ENCODE data around the gene FNDC11. TPM values are rescaled to one million over a fixed set of nuclear protein-coding genes. Genes with fewer than 3 reads are reported as not detected.
"Not testable (repeated sequence)": the region's sequence is repeated elsewhere in the genome, so short reads cannot be mapped to it uniquely, and the experiment has no call there.

FNDC11 gene
- total RNA-seq, 1 donor = 0.45 TPM

DNA sequence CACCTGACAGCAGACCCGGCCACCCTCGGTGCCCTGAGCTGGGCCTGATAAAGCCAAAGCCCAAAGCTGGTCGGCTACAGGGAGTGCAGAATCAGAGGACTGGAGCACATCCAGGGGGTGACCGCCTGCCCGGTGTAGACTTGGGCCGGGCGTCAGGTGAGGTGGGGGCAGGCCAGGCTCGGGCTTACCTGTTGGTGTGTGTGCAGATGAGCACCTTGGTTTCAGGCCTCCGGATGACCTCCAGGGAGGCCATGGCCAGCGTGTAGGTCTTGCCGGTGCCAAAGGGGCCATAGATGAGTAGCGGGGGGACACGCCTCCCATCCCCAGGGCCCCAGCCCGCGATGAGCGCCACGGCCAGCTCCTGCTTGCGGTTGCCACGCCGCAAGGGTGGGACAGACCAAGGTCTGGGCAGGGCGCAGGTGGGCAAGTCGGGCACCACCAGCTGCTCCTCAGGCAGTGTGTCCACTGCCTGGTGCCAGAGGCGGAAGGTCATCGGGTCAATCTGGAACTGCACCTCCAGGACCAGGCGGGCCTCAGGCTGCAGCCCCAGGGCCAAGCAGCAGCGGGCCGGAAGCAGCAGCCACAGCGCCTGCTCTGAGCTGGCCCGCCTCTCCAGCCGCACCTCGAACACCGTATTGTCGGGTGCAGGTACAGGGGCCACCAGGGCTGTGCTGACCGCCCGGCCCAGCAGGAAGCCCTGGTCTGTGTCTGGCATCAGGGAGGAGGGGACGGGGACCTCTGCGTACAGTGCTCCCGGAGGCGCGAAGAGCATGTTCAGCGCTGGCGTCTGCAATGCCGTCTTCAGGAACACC is 14.4 kb downstream of the FNDC11 start:
- TF ChIP-seq, protein P1, sequence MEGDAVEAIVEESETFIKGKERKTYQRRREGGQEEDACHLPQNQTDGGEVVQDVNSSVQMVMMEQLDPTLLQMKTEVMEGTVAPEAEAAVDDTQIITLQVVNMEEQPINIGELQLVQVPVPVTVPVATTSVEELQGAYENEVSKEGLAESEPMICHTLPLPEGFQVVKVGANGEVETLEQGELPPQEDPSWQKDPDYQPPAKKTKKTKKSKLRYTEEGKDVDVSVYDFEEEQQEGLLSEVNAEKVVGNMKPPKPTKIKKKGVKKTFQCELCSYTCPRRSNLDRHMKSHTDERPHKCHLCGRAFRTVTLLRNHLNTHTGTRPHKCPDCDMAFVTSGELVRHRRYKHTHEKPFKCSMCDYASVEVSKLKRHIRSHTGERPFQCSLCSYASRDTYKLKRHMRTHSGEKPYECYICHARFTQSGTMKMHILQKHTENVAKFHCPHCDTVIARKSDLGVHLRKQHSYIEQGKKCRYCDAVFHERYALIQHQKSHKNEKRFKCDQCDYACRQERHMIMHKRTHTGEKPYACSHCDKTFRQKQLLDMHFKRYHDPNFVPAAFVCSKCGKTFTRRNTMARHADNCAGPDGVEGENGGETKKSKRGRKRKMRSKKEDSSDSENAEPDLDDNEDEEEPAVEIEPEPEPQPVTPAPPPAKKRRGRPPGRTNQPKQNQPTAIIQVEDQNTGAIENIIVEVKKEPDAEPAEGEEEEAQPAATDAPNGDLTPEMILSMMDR (IDR thresholded peaks at IDR 0.05; ENCODE audit: insufficient read depth, low read length) = no peak
- no peak for DNase-seq (ENCODE audit: low read depth)
- no peak overlapping the region for H3K4me3 ChIP-seq (ENCODE audit: low read depth, low read length)

DNA sequence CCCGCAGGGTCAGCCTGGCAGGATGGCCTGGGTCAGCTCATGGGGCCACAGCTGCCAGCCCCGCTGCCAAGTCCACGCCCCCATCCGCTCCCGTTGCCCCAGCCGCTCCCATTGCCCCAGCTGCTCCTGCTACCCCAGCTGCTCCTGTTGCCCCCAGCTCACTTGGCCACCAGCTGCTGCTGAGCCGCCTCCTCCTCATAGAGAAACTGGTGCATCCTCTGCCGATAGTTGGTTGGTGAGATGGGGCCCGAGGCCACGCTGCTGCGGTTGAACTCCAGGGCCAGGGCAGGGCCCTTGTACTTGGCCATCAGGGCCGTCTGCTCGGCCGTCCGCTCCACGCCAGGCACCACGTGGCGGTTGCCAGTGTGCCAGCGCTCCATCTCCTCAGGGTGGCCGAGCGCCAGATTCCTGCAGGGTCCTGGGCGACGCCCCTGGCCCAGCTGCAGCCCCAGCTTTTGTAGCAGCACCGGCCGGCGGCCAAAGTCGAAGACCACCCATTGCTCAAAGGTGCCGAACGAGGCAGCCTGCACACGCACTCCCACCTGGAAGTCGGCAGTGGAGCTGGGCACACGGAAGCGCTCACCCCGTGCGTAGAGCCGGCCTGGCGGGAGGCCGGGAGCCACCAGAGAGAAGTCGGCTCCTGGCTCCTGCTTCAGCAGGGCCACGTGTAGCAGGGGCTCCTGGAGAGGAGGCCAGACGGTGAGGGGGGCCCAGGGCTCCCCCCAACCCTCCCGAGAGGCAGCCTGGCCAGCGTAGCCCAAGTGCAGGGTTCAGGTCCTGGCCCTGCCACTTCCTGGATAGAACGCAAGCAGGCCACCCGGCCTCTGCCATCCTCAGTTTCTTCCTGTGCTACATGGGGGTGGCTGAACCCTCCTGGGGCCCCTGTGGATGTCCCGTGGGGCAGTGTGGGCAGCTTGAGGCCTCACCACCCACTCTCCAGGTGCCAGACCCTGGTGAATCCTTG is 15.3 kb downstream of the FNDC11 start:
- no peak for DNase-seq (ENCODE audit: low read depth)
- TF ChIP-seq, protein P1 (IDR thresholded peaks at IDR 0.05; ENCODE audit: insufficient read depth, low read length) = no peak
- H3K4me3 ChIP-seq (ENCODE audit: low read depth, low read length) = no peak overlapping the region

DNA sequence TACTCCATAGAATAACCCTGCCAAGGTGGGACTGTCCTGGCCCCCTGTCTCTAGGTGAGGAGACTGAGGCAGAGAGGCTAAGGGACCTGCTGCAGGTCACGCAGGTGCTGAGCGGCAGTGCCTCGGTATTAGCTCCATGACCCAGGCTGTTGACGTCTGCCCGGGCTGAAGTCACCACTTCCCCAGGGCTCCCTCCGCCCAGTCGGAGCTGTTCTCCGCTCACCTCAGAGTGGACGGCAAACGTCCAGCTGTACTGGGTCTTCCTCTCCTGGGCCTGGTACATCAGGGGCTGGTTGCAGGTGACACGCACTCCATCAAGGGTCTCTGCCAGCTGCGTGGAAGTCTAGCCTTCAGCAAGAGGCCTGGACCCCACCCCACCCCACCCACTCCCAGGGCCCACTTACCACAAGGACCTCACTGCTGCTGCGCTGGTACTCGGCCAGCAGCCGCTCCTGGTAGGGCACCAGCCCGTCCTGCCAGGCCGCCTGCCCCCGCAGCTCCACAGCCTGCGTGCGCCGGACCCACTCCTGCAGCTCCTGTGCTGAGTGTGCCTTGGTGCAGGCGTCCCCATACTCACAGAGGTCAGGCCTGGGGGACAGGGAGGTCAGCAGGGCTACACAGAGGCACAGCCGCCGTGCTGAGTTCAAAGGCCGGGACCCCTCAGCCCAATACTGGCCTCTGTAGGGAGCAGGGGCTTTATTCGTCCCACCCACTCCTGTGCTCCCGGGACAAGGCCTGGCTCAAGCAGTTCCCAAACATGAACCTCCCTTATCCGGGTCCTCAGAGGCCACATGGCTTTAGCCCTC is 16.5 kb downstream of the FNDC11 start:
- TF ChIP-seq, protein P1 (IDR thresholded peaks at IDR 0.05; ENCODE audit: insufficient read depth, low read length) = no peak
- no peak for DNase-seq (ENCODE audit: low read depth)
- no peak overlapping the region for H3K4me3 ChIP-seq (ENCODE audit: low read depth, low read length)

DNA sequence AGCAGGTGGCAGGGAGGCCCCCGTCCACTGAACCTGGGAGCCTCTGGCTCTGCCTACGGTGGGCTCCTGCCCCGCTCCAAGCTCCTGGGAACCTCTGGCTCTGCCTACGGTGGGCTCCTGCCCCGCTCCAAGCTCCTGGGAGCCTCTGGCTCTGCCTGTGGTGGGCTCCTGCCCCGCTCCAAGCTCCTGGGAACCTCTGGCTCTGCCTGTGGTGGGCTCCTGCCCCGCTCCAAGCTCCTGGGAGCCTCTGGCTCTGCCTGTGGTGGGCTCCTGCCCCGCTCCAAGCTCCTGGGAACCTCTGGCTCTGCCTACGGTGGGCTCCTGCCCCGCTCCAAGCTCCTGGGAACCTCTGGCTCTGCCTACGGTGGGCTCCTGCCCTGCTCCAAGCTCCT is 17.1 kb downstream of the FNDC11 start:
- DNase-seq (ENCODE audit: low read depth); H3K4me3 ChIP-seq (ENCODE audit: low read depth, low read length): not testable (repeated sequence)

DNA sequence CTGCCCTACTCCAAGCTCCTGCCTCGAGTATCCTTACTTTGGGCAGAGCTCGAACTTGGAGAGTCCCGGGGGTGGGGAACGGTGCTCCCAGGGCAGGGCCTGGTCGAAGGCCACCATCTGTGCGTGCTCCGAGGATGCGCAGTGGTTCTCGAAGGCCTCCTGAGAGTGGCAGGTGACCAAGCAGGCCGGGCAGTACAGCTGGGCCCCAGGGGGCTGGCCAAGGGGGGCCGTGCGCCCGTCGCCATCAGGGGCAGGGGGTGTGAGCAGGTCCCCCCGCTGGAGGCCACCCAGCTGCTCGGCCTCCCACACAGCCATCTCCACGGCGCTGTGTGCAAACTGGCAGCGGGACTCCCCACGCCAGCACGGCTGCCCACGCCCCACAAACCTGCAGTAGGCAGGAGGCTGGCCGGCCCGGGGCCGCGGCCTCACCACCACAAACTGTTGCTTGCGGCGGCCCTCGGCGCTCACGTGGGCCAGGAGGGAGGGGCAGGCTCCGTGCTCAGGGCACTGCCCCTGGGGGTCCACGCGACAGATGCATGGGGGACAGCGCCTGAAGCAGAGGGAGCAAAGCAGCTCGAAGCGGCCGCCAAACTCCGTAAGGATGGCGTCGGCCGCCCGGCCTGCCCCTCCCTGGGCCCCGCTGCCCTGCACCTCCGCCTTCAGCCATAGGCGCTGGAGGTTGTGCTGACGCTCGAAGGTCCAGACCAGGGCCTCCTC is 18.3 kb downstream of the FNDC11 start:
- TF ChIP-seq, protein P1 (IDR thresholded peaks at IDR 0.05; ENCODE audit: insufficient read depth, low read length) = no peak
- H3K4me3 ChIP-seq (ENCODE audit: low read depth, low read length) = no peak overlapping the region
- no peak for DNase-seq (ENCODE audit: low read depth)

DNA sequence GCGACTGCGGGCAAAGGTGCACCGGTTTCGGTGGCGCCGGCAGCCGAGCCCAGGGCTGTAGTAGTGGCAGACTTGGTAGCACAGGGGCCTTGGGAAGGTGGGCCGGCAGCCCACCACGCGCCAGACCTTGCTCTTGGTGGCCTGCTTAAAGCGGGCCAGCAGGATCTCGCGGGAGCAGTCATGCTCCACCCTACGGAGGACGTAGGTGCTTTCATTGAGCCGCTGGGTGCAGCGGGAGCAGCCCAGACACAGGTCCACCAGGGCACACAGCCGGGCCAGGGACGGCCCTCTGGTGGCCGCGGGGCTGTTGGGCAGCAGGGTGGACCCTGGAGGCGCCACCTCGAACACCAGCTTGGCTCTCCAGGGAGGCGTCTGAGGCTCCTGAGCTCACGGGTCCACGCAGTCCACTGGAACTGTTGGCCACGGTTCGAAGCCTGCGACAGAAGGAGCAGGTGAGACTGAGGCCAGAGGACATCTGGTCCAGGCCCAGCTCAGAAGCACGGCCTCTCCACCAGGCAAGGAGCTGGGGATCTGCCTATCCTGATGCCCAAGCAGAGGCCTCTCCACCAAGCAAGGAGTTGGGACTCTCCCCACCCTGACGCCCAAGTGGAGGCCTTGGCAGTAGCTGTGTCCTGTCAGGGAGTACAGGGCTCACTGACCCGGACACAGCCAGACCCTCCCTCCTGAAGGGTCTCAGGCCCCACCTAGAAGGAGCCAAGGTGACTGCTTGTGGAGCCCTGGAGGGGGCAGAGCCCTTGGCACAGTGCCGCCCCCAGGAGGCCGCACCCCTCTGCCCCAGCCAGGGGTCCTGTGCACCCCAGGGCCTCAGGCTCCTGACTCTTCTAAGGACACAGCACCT is 19.1 kb downstream of the FNDC11 start:
- peak overlapping the region; percentile 88 for H3K4me3 ChIP-seq (ENCODE audit: low read depth, low read length)
- no peak for DNase-seq (ENCODE audit: low read depth)
- TF ChIP-seq, protein P1 (IDR thresholded peaks at IDR 0.05; ENCODE audit: insufficient read depth, low read length) = no peak

All from fibroblast of the aortic adventitia (primary cell).